Measurements from ENCODE around the gene CTNNAL1.

DNA sequence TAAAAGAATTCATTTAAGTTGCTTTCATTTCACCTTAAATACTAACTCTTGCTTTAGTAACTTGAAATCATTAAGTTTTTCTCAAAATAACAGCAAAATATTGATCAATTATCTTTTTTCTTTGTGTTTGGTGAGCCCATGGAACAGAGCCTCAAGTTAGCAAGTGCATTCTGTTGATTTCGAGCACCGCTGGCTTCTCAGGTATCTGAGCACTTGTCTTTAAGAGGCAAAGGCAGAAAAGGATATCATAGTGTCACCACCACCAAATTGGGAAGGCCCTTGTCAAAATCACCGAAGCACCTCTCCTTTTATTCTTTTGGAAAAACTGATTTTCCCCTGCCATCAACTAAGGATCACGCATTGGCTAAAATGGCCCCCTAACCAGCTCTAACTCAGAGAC, 17.1 kb upstream of the CTNNAL1 start:
- TF ChIP-seq, protein P1, sequence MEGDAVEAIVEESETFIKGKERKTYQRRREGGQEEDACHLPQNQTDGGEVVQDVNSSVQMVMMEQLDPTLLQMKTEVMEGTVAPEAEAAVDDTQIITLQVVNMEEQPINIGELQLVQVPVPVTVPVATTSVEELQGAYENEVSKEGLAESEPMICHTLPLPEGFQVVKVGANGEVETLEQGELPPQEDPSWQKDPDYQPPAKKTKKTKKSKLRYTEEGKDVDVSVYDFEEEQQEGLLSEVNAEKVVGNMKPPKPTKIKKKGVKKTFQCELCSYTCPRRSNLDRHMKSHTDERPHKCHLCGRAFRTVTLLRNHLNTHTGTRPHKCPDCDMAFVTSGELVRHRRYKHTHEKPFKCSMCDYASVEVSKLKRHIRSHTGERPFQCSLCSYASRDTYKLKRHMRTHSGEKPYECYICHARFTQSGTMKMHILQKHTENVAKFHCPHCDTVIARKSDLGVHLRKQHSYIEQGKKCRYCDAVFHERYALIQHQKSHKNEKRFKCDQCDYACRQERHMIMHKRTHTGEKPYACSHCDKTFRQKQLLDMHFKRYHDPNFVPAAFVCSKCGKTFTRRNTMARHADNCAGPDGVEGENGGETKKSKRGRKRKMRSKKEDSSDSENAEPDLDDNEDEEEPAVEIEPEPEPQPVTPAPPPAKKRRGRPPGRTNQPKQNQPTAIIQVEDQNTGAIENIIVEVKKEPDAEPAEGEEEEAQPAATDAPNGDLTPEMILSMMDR (IDR thresholded peaks at IDR 0.05): no peak
- TF ChIP-seq POLR2AphosphoS5 (IDR thresholded peaks at IDR 0.05): no peak
- no peak for TF ChIP-seq EP300 (IDR thresholded peaks at IDR 0.05)

Measured in esophagus muscularis mucosa (tissue), 4 donors.